ENCODE measurements around the gene LDLRAD3.
"Not testable (repeated sequence)": the region's sequence is repeated elsewhere in the genome, so short reads cannot be mapped to it uniquely, and the experiment has no call there.

Gene LDLRAD3, protein sequence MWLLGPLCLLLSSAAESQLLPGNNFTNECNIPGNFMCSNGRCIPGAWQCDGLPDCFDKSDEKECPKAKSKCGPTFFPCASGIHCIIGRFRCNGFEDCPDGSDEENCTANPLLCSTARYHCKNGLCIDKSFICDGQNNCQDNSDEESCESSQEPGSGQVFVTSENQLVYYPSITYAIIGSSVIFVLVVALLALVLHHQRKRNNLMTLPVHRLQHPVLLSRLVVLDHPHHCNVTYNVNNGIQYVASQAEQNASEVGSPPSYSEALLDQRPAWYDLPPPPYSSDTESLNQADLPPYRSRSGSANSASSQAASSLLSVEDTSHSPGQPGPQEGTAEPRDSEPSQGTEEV

GRCh38 chr11:35943713-35944502 lies at the start of gene LDLRAD3:
TSS of gene LDLRAD3 (plus strand) at chr11:35944062. CDS start at chr11:35944099, 37 bp downstream.
- DNase-seq: peak; percentile 80

DNA sequence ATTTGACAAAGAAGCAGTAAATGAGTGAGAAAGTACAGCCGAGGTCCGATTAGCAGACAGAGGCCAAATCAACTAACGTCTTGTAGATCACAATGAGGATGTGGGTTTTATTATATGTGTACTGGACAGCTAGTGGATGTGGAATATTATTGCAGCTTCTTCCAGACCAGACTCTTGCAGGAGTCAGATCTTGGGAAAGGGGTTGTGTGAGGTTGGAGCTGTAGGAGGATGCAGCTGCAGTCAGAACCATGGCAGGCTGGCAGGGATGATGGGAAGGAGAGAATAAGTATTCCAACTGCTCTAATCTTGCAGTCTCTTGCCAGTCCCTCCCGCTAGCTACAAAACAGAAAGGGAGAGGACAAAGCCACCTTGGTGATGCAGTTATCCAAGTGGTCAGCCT lies 46.8 kb upstream of the LDLRAD3 start:
- DNase-seq: no peak

GRCh38 chr11:35902961-35903360 lies 40.9 kb upstream of the LDLRAD3 start:
- DNase-seq: no peak

DNA sequence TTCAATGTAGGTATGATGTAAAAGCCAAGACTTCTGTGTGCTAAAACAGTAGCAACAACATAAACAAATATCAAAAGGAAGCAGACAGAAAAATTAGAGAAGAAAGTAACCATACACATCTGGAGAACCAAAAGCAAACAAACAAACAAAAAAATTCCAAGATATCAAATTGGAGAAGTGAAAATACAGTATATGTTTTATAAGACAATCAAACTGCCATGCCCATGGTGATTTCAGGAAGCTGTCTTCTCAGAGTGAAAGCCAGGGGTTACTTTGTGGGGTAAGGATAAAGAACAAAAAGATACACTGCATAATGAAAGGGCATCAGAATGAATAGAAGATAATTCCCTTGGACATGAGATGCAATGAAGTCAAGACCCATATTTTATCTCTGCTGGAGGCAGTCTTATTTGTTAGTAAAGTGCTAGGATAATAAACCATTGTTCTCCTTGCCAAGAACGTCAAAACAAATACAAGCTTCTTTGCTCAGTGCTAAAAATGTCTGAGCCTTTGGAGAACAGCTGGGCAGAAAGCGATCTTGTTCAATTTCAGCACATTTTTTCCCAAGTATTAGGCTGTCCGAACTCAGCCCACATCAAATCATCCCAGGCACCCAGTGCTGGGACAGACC lies 38.1 kb upstream of the LDLRAD3 start:
- DNase-seq: no peak

- DNase-seq: no peak
These were observed 37.6 kb upstream of the LDLRAD3 start for GRCh38 chr11:35906277-35906661.

- no peak for DNase-seq
These were observed 37.2 kb upstream of the LDLRAD3 start for GRCh38 chr11:35906681-35907080.

DNA sequence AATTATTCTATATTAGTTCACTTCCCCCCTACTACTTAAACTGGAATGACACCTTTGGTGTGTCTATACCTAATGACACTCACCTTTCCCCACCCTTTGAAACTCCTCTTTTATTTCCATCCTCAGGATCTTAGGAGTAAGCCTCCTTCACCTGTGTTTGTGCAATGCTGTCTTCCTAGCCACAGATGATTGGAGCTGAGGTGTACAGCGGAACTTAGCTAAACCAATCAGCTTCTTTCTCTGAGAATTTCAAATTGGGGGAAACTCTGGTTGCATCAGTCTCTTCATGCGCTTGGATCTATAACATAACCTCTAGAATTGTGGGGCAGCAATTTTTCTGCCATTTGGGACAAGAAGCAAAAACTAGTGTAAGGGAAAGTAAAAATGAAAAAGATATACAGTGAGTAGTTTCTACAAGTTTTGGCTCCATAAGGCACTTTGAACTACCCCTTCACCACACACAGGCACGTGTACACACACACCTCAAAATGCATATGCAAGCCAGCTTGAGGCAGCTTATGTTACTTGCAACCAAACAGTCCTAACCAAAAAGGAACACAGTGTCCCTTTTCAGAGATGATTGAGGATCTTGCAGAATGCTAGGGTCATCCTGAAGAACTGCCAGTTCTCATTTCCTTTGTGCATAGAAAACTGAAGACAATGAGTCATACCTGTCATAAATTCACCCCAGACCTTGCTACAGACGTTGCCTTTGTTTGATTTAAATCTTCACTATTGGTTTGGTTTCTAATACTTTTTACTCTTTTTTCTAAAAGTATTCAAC lies 36.0 kb upstream of the LDLRAD3 start:
- peak; percentile 61 for DNase-seq

GRCh38 chr11:35908432-35908771 lies 35.5 kb upstream of the LDLRAD3 start:
- DNase-seq: not testable (repeated sequence)

DNA sequence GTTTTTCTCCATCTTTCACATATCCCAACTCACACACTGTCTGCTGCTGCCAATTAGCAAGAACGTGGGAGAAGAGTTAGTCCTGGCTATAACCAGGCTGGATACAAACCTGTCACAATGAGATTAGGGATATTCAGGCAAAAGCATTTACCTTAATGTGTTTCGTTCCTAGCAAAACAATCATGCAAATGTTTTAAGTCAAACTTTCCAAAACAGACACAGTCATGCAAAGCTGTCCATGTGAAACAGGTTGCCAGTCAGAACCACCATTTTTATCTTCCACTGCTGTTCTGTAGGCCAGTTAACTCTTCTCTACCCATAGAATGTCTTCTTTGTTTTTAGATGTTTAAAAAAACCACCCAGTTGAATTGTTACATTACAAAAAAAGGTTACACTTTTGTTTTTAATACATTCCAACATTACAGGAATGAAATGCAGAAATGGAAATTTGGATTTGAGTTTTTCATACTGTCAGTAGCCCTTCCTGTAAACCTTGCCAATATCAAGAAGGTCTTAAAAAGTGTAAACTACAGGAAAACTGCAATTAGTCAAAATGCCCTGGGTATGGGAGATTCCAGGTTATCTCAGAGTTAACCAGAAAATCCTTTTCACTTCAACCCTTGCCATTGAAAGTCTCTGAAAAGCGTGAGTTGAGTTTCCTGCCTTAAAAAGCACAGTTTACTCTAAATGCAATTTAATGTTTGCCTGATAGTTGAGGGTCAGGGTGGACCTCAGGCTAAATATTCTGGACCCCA lies 34.2 kb upstream of the LDLRAD3 start:
- DNase-seq: no peak

DNA sequence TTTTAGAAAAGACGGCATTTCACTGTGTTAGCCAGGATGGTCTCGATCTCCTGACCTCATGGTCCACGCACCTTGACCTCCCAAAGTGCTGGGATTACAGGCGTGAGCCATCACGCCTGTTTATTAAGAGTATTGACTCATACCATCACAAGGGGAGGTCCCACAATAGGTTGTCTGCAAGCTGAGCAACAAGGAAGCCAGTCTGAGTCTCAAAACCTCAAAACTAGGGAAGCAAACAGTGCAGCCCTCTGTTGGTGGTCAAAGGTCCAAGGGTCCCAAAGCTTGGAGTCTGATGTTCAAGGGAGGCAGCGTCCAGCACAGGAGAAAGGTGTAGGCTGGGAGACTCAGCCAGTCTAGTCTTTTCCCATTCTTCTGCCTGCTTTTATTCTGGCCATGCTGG lies 32.8 kb upstream of the LDLRAD3 start:
- no peak for DNase-seq

GRCh38 chr11:35911616-35912165 lies 32.2 kb upstream of the LDLRAD3 start:
- DNase-seq: no peak

DNA sequence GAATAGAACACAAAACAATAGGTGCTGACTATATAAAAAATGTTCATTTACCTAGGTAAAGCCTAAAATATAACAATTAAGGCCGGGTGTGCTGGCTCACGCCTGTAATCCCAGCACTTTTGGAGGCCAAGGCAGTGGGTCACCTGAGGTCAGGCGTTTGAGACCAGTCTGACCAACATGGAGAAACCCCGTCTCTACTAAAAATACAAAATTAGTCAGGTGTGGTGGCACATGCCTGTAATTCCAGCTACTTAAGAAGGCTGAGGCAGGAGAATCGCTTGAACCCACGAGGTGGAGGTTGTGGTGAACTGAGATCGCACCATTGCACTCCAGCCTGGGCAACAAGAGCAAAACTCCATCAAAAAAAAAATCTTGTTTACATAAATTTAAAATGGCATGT lies 31.4 kb upstream of the LDLRAD3 start:
- DNase-seq: not testable (repeated sequence)

DNA sequence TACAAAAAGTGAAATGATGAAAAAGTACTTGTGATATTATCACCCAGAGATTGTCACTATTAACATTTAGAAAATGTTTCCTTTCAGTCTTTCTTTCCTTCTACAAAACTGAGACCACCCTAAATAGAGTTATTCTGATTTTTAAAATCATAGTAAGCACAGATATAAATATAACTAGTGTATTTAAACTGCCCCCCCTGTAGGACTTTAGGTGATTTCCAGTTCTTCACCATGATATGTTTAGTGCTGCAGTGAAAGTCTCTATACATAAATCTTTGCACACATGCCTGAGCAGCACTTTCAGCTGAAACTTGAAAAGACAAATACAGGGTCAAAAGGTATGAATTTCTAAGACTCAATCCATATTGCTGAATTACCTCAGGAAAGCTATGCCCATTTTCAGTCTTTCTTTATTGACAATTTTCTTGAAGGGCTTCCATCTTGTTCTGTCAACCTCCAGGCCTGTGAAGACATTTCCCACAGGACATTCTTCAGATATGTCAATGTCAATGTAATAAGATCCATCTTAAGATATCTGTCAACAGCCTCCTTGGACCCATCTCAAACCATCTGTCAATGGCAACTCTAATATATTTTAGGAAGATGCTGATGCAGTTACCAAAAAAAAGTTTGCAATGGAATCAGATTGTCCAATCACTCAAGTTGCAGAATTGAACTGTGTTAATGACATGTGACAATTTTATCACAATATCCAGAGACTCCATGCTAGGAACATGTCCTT lies 30.8 kb upstream of the LDLRAD3 start:
- no peak for DNase-seq

- no peak for DNase-seq
These were observed 29.0 kb upstream of the LDLRAD3 start for GRCh38 chr11:35914816-35915215.

DNA sequence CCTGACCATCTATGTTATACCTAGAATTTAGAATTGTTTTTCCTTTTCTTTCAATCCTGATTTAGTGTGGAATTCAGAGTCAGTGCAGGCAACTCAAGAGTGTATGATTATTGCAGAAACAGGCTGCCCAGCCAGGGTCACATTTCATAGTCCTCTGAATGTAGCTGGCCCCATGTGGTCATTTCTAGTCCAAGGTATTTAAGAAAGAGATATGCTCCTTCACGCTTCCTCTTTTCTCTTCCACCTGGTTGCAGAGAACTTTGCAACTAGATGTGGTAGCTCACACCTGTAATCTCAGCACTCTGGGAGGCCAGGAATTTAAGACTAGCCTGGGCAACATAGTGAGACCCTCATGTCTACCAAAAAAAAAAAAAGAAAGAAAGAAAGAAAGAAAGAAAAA lies 27.6 kb upstream of the LDLRAD3 start:
- no peak for DNase-seq

- no peak for DNase-seq
These were observed 26.2 kb upstream of the LDLRAD3 start for GRCh38 chr11:35917676-35918075.

DNA sequence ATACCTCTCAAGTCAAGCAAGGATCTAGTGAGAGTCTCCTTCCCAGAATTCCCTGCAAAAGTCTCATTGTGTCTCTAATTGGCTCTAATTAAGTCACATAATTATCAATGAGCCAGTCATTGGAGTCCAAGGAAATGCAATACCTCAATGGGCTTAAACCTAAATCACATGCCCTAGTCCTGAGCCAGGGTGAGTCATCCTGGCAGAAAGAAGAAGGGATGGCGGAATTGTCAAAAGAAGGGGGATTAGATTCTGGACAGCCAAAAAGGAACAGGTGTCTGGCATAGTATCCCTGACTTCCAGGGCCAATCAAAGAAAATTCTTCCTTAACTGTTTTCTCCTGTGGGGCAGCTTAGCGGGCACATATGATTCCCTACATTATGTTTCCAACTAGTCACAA lies 25.1 kb upstream of the LDLRAD3 start:
- no peak for DNase-seq

- DNase-seq: no peak
These were observed 24.6 kb upstream of the LDLRAD3 start for GRCh38 chr11:35919244-35919643.

- no peak for DNase-seq
These were observed 20.4 kb upstream of the LDLRAD3 start for GRCh38 chr11:35923452-35923851.

GRCh38 chr11:35924811-35925210 lies 19.1 kb upstream of the LDLRAD3 start:
- no peak for DNase-seq

DNA sequence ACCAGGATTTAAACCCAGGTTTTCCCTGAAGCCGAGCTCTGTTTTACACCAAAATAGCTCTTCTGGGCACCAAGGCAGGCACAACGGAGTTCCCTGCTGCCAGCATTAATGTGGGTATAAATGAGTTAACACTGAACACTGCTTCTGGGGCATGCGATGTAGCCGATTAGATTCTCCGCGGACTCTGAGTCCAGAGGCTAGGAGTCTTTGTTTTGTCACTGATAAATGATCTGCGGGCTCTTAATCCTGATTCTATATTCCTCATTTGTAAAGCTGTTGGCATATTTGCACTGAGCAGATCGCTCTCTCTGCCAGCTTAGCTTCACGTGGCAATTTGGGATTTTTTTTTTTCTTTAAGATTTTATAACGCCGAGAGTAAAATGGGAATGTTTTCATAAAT lies 16.8 kb upstream of the LDLRAD3 start:
- no peak for DNase-seq
